Motor neuron (in vitro differentiated cells): ENCODE data around the gene GNB1L. TPM values are rescaled to one million over a fixed set of nuclear protein-coding genes. Genes with fewer than 3 reads are reported as not detected.

Source experiments
- ATAC-seq, 8 experiments: fragments of 200-7000 bp; cut with Tn5 transposase; replicated peaks in 6 of 8; 2 replicates each; pipeline ENCODE4 v1.8.0; 2021; ENCODE audit warnings: mild to moderate bottlenecking in 8 of 8, moderate library complexity in 8 of 8
- H3K27ac ChIP-seq, 2 donors: fragments of 250-450 bp; sonication (Bioruptor Pico); 2 replicates each; pipeline ENCODE4 v1.9.0; 2021; ENCODE audit warnings: antibody characterized with exemption in 2 of 2, mild to moderate bottlenecking in 2 of 2, moderate library complexity in 1 of 2
- H3K4me1 ChIP-seq, 2 donors: fragments of 250-450 bp; sonication (Bioruptor Pico); replicated peaks in 1 of 2; 2 replicates each; pipeline ENCODE4 v1.6.1; 2021; ENCODE audit warnings: antibody characterized with exemption in 2 of 2, mild to moderate bottlenecking in 2 of 2, moderate library complexity in 1 of 2
- H3K4me3 ChIP-seq, 5 donors: fragments of 250-450 bp; sonication (Bioruptor Pico); 2 replicates each; pipeline ENCODE4 v1.9.0; 2021; ENCODE audit warnings: antibody characterized with exemption in 5 of 5, mild to moderate bottlenecking in 5 of 5, moderate library complexity in 4 of 5
- WGBS, 10 experiments: fragments of 450-650 bp; shearing (Covaris generic); methylation state at CpG; one replicate each; pipeline ENCODE4 v1.0.0; 2022; 5-methylcytosine and 5-hydroxymethylcytosine counted together
- in situ Hi-C, 9 experiments: fragments of 400-800 bp; cut with MboI; loops; one replicate each; pipeline ENCODE4 v1.15.0; 2021; ENCODE audit warnings: low sequenced_read_pairs in 9 of 9, low pct_unique_long_range_greater_than_20kb in 2 of 9; ENCODE audit not compliant: unreplicated experiment in 9 of 9
- total RNA-seq, 8 experiments: library from RNA; unstranded; fragments of 300-600 nt; gene quantifications; 2 replicates each; pipeline versions ENCODE4 v1.2.3 to v1.2.4, GENCODE V29; 2022

The GNB1L gene
- total RNA-seq, 8 experiments from 2014 or later, result 5.6 to 7.2 (median 6.4) TPM

- 40 to 100% (median 84%) methylated on average over 1 to 5 of the region's 27 CpGs; no CpG with 5 or more reads in 6 of the 10 experiments for WGBS, 10 experiments
- Histone ChIP-seq H3K4me1 (peaks cover 11 to 16% of the 10 kb centered on the region in 2 donors), H3K27ac (no peak overlapping the region), H3K4me3 (no peak overlapping the region)
- in situ Hi-C loops, result no loop called here
- ATAC-seq, result peak in 1 of 8 experiments; percentile 52
Observed at GRCh38 chr22:19750507-19751490, 103.9 kb downstream of the GNB1L start.

GRCh38 chr22:19749876-19750275 lies 104.8 kb downstream of the GNB1L start:
- 100% methylated on average over 2 of the region's 12 CpGs; no CpG with 5 or more reads in 9 of the 10 experiments for WGBS, 10 experiments
- no peak overlapping the region for H3K4me3 ChIP-seq
- H3K4me1 ChIP-seq, result peaks cover 9 to 14% of the 10 kb centered on the region in 2 donors
- in situ Hi-C loops, result no loop called here
- no peak for ATAC-seq
- no peak overlapping the region for H3K27ac ChIP-seq

DNA sequence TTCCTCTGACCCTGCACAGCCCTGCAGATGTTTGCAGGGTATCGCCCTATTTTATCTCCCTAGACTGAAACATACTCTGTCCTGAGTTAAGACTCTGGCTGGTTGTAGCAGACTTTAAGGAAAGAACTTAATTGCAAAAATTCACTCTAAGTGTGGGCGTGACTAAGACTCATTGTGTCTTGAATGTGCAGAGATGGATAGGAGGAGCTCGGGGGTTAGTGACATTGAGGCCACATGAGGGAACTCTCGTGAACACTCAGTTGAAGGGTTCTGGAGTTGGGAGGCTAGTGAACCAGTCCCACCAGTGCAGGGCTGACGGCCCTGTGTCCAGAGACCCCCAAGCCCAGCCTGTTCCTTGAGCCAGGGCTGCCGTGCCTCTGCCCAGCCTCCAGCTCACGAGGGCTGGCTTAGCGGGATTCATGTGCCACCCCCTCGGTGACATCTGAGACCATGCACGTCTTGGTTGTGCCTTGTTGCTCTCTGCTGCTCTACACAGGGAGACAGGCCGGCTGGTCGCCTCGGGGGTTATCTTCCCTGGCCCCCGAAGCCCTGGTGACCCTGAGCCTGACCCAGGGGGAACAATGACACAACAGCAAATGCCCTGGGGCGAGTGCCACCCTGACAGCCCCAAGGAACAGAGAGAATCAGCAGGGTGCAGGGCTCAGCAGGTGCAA lies 105.5 kb downstream of the GNB1L start:
- WGBS, 10 experiments, result 53 to 80% (median 66%) methylated on average over 1 to 8 of the region's 15 CpGs; no CpG with 5 or more reads in 4 of the 10 experiments
- Histone ChIP-seq H3K4me1 (peaks cover 9 to 14% of the 10 kb centered on the region in 2 donors), H3K27ac (peak overlapping the region in 1 of 2 donors; percentile 29), H3K4me3 (no peak overlapping the region)
- in situ Hi-C loops, result no loop called here
- peak in 1 of 8 experiments; percentile 28 for ATAC-seq

DNA sequence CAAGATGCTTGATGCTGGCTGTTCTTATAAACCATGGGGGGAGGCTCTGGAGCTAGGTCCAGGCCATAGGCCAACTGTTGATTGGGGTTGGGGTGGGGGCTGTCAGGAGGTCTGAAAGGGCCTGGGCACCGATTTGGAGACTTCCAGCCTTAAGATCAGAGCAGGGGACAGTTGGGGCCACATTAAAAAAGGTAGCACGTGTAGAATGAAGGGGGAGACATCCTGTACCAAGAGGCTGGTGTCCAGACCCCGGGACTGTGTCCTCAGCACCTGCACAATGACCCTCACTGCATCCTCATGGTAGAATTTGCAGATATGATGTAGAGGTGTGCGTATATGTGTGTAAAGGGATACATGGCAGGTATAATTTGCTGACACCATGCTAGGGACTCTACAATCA lies 106.5 kb downstream of the GNB1L start:
- in situ Hi-C loops, result no loop called here

GRCh38 chr22:19747551-19747950 lies 107.1 kb downstream of the GNB1L start:
- Histone ChIP-seq H3K4me1 (peaks cover 9 to 14% of the 10 kb centered on the region in 2 donors), H3K27ac (no peak overlapping the region), H3K4me3 (no peak overlapping the region)
- ATAC-seq, result no peak
- in situ Hi-C loops, result no loop called here
- WGBS, 10 experiments, result 57% methylated on average over 2 of the region's 12 CpGs; no CpG with 5 or more reads in 9 of the 10 experiments

More for the DNA sequence above, 106.5 kb downstream of the GNB1L start:
- no peak overlapping the region for H3K27ac ChIP-seq
- 42 to 100% (median 46%) methylated on average over 1 to 2 of the region's 4 CpGs; no CpG with 5 or more reads in 6 of the 10 experiments for WGBS, 10 experiments
- peaks cover 9 to 14% of the 10 kb centered on the region in 2 donors for H3K4me1 ChIP-seq
- no peak overlapping the region for H3K4me3 ChIP-seq
- ATAC-seq, result no peak

GRCh38 chr22:19746726-19747125 lies 107.9 kb downstream of the GNB1L start:
- Histone ChIP-seq H3K4me1 (peaks cover 9 to 14% of the 10 kb centered on the region in 2 donors), H3K4me3 (no peak overlapping the region), H3K27ac (no peak overlapping the region)
- in situ Hi-C loops, result no loop called here
- 100% methylated on average over 1 to 3 of the region's 13 CpGs; no CpG with 5 or more reads in 8 of the 10 experiments for WGBS, 10 experiments
- ATAC-seq, result no peak

DNA sequence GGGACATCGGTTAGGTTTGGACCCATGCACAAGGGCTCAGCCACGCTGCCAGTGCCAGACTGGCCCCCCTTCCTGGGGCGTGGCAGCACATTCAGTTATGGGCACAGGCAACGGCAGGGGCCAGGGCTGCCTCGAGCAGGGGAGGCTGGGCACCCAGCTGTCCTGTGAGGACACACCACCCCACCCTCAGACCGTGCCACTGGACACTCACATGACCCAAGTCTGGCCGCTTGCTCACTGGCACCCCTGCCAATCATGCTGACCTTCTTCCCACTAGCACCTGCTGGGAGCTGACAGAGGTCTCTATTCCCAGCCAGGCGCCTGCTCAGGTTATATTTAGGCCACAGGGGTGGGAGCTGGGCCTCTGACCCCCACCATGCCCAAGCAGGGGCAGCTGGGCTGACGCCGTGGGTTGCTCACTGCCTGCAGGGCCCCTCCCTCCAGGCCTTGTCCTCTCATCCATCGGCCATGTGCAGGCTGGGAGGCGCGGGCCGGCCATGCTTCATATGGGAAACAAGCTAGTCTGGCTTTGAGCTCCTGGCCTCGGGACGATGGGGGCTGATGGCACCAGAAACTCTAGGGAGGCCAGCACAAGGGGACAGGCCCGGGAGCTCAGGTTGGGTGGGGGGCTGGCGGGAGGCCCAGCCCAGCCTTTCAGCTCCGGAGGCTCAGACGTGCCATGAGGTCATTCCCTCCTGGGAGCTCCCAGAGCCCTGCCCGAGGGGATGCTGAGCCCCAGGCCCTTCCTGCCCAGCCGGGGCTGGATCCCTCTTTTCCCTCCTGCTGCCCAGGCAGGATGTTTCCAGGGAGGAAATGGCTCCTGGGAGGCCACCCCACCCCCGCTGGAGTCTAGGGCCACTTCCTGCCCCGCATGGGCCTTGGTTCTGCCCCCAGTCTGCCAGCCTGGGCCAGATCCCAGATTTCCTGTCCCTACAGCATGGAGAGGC lies 109.2 kb downstream of the GNB1L start:
- WGBS, 10 experiments, result 50 to 100% (median 93%) methylated on average over 1 to 4 of the region's 24 CpGs; no CpG with 5 or more reads in 6 of the 10 experiments
- in situ Hi-C loops, result no loop called here
- Histone ChIP-seq H3K27ac (peak overlapping the region in 1 of 2 donors; percentile 9), H3K4me1 (peaks cover 9 to 14% of the 10 kb centered on the region in 2 donors), H3K4me3 (no peak overlapping the region)
- ATAC-seq, result peak in 6 of 8 experiments; percentile 26 to 81 (median 77)

- Histone ChIP-seq H3K4me3 (no peak overlapping the region), H3K4me1 (peaks cover 9 to 14% of the 10 kb centered on the region in 2 donors), H3K27ac (no peak overlapping the region)
- WGBS, 10 experiments, result 83 to 100% (median 100%) methylated on average over 1 to 2 of the region's 13 CpGs; no CpG with 5 or more reads in 6 of the 10 experiments
- in situ Hi-C loops, result no loop called here
- ATAC-seq, result no peak
Observed at GRCh38 chr22:19744350-19745006, 110.2 kb downstream of the GNB1L start.

DNA sequence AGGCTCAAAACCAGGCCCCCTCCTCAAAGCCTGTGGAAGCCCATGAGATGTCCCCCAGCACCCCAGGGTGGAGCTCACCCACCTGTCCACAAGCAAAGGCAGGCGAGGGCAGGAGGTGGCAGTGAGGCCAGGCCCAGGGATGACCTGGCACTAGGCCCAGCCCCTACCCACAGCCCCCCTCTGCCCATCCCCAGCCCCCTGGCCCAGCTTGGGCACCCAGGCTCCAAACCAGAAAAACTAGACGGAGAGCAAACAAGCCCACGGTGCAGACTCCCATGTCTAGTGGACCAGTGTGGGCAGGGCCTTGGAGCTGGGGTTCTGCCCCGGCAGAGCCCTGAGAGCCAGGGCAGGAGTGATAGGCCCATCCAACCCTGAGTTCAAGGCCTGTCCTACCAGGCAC lies 111.0 kb downstream of the GNB1L start:
- no CpG with 5 or more reads among the region's 4 CpGs for WGBS, 10 experiments
- in situ Hi-C loops, result no loop called here
- Histone ChIP-seq H3K4me3 (no peak overlapping the region), H3K27ac (no peak overlapping the region), H3K4me1 (peaks cover 9 to 12% of the 10 kb centered on the region in 2 donors)
- no peak for ATAC-seq

GRCh38 chr22:19743081-19743480 lies 111.6 kb downstream of the GNB1L start:
- peaks cover 14 to 18% of the 10 kb centered on the region in 2 donors for H3K4me1 ChIP-seq
- ATAC-seq, result no peak
- in situ Hi-C loops, result no loop called here
- H3K27ac ChIP-seq, result peak overlapping the region in 1 of 2 donors; percentile 53
- no peak overlapping the region for H3K4me3 ChIP-seq
- 80 to 90% (median 82%) methylated on average over 1 to 2 of the region's 6 CpGs; no CpG with 5 or more reads in 7 of the 10 experiments for WGBS, 10 experiments

GRCh38 chr22:19742160-19743066 lies 112.3 kb downstream of the GNB1L start:
- Histone ChIP-seq H3K27ac (no peak overlapping the region), H3K4me3 (no peak overlapping the region), H3K4me1 (peaks cover 21 to 25% of the 10 kb centered on the region in 2 donors)
- WGBS, 10 experiments, result 40 to 100% (median 80%) methylated on average over 1 to 4 of the region's 21 CpGs; no CpG with 5 or more reads in 3 of the 10 experiments
- in situ Hi-C loops, result no loop called here
- ATAC-seq, result no peak
